Activated naive CD8-positive, alpha-beta T cell (primary cell): ENCODE data around the gene FOXJ3.

Experiments
- H3K27ac Mint-ChIP-seq: one replicate; pipeline ENCODE4 v1.8.0; 2021; ENCODE audit warnings: mixed read lengths
- H3K27me3 Mint-ChIP-seq: one replicate; pipeline ENCODE4 v1.8.0; 2021; ENCODE audit warnings: mixed read lengths
- H3K36me3 Mint-ChIP-seq: one replicate; pipeline ENCODE4 v1.8.0; 2021; ENCODE audit warnings: mixed read lengths
- H3K4me1 Mint-ChIP-seq: one replicate; pipeline ENCODE4 v1.8.0; 2021; ENCODE audit warnings: low read depth, mixed read lengths
- H3K4me3 Mint-ChIP-seq: one replicate; pipeline ENCODE4 v1.8.0; 2021; ENCODE audit warnings: mild to moderate bottlenecking, mixed read lengths
- H3K9me3 Mint-ChIP-seq: one replicate; pipeline ENCODE4 v1.8.0; 2021; ENCODE audit warnings: low read depth, mixed read lengths

Gene FOXJ3

DNA sequence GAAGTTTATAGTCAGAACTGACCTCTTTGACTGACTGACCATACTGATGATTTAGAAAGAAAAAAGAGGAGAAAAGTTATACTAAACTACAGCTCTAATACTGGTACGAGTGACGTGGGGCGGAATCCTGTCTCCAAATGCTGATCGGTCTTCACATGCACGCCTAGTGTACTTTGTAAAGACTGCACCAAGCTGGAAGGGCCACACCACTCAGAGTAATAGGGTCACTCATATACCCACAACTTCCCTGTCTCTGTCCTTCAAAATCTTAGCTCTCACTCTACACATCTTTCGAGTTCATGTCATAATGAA, 151.1 kb downstream of the FOXJ3 start:
- peaks cover 2% of the 10 kb centered on the region for H3K36me3 Mint-ChIP-seq
- H3K27ac Mint-ChIP-seq, result no peak overlapping the region
- no peaks in the 10 kb centered on the region for H3K27me3 Mint-ChIP-seq
- H3K4me3 Mint-ChIP-seq, result no peak overlapping the region
- peaks cover 1% of the 10 kb centered on the region for H3K4me1 Mint-ChIP-seq
- H3K9me3 Mint-ChIP-seq, result no peaks in the 10 kb centered on the region

DNA sequence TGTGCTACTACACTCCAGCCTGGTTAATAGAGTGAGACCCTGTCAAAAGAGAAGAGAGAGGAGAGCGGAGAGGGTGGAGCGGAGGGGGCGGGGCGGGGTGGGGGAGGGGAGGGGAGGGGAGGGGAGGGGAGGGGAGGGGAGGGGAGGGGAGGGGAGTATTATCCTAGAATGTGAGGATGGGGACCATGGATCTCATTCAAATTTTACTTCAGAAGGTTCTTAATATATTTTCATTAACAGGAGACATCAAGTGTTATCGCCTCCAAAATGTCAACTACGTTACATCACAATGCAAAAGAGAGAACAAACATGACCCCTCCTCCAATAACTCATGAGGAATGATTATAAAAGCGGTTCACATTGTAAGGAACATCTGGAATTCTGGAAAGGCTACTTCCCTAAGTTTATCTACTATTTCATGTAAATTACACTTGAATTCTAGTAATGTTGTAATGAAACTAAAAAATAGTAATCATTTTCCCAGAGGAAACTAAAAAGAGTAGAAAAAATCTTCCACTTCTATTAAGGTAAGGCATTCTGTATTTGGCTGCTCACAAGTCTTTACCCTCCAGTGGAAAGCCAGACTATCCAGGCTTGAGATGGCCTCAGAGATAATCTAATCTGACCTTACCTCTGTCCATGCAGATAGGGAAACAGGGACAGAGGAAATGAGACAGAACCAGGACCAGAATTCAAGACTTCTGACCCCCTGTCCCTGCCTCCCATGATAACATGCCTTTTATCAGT, 151.7 kb downstream of the FOXJ3 start:
- Mint-ChIP-seq H3K4me1 (peaks cover 1% of the 10 kb centered on the region), H3K36me3 (peaks cover 2% of the 10 kb centered on the region), H3K9me3 (no peaks in the 10 kb centered on the region), H3K4me3 (no peak overlapping the region), H3K27ac (no peak overlapping the region), H3K27me3 (no peaks in the 10 kb centered on the region)

DNA sequence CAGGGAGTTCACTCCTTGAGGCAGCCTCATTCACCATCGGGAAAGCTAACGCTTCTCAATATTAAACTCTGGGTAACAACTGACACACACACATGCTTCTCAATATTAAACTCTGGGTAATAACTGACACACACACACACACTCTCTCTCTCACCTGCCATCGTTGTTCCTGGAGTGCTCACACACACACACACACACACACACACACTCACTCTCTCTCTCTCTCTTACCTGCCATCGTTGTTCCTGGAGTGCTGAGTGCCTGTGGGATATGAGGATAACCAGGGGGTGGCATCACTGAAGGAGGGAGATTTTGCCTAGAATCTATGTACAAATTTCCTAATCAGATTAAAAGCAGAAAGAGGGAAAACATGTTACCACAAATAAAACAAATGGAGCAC, 153.3 kb downstream of the FOXJ3 start:
- no peak overlapping the region for H3K4me3 Mint-ChIP-seq
- H3K27ac Mint-ChIP-seq, result peak overlapping the region; percentile 41
- no peaks in the 10 kb centered on the region for H3K9me3 Mint-ChIP-seq
- H3K27me3 Mint-ChIP-seq, result no peaks in the 10 kb centered on the region
- no peaks in the 10 kb centered on the region for H3K36me3 Mint-ChIP-seq
- peaks cover 1% of the 10 kb centered on the region for H3K4me1 Mint-ChIP-seq

DNA sequence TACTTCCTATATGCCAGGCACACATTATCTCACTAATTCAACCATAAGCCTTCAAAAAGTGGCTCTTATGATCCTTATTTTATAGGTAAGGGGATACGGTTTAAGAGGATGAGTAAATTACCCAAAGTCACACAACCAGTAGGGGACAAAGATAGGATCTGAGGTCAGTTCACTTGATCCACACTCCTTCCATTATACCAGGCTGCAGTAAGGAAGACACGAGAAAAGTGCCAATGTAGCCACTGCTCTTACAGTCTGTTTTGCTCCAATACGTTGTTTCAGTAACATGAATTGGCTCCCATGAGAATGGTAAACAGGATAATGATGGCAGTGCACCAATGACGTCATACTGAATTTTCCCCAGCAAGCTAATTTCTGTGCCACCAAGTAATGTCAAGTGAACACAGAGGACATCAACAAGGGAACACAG, 155.1 kb downstream of the FOXJ3 start:
- H3K27ac Mint-ChIP-seq, result peak overlapping the region; percentile 19
- H3K36me3 Mint-ChIP-seq, result no peaks in the 10 kb centered on the region
- H3K4me1 Mint-ChIP-seq, result peaks cover 1% of the 10 kb centered on the region
- H3K4me3 Mint-ChIP-seq, result no peak overlapping the region
- no peaks in the 10 kb centered on the region for H3K9me3 Mint-ChIP-seq
- no peaks in the 10 kb centered on the region for H3K27me3 Mint-ChIP-seq

DNA sequence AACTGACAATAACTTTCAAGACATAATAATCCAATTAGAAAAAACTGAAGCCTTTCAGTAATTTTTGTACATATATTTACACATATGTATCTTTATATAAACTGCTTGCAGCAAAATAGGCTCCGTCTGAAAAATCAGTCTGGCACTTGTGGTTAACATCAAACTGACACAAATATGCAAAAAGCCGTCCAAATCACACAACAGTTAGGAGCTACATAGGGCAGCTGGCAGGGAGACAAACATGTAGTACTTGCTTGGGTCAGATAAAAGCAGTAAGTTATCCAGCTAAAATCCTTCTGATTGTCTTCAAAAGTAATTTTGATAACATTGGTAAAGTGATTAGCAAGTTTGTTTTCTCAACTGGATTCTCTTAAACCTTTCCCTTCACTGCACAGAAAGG, 155.8 kb downstream of the FOXJ3 start:
- no peaks in the 10 kb centered on the region for H3K9me3 Mint-ChIP-seq
- peaks cover 1% of the 10 kb centered on the region for H3K4me1 Mint-ChIP-seq
- peak overlapping the region; percentile 19 for H3K27ac Mint-ChIP-seq
- H3K4me3 Mint-ChIP-seq, result no peak overlapping the region
- H3K36me3 Mint-ChIP-seq, result no peaks in the 10 kb centered on the region
- no peaks in the 10 kb centered on the region for H3K27me3 Mint-ChIP-seq

DNA sequence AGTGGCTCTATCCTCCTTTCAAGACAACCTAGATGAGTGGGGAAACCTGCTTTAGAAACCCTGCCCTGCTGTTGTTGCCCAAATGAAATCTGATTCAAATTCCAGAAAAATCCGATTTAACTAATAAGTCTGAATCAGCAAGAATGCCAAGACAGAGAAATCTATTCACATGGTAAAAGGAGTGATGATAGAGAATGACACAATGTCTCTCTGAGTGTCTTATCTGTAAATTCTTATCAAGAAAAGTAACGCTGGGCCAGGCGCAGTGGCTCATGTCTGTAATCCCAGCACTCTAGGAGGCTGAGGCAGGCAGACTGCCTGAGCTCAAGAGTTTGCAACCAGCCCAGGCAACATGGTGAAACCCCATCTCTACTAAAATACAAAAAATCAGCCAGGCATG, 156.8 kb downstream of the FOXJ3 start:
- H3K36me3 Mint-ChIP-seq, result no peaks in the 10 kb centered on the region
- H3K9me3 Mint-ChIP-seq, result no peaks in the 10 kb centered on the region
- no peak overlapping the region for H3K4me3 Mint-ChIP-seq
- no peaks in the 10 kb centered on the region for H3K27me3 Mint-ChIP-seq
- H3K4me1 Mint-ChIP-seq, result peaks cover 1% of the 10 kb centered on the region
- no peak overlapping the region for H3K27ac Mint-ChIP-seq

DNA sequence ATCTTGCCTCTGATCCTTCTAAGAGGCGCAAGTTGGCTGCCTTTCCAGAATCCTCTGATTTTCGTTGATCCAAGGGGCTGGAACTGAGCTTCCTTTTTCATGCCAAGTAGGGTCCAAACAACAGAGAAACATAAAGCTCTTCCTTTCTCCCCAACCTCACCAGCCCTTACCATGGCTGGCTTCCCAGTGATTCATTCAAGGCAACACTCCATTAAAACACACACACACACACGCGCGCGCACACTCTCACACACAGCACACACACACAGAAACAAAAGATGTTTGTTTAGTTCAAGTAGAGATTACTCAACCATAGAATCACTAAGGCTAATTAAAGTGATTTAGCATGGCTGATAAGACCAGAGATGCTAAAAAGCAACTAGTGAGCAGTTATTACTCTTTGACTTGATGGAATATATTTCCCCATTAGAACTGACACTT, 157.5 kb downstream of the FOXJ3 start:
- Mint-ChIP-seq H3K27ac (peak overlapping the region; percentile 41), H3K4me1 (peaks cover 1% of the 10 kb centered on the region), H3K36me3 (no peaks in the 10 kb centered on the region)

DNA sequence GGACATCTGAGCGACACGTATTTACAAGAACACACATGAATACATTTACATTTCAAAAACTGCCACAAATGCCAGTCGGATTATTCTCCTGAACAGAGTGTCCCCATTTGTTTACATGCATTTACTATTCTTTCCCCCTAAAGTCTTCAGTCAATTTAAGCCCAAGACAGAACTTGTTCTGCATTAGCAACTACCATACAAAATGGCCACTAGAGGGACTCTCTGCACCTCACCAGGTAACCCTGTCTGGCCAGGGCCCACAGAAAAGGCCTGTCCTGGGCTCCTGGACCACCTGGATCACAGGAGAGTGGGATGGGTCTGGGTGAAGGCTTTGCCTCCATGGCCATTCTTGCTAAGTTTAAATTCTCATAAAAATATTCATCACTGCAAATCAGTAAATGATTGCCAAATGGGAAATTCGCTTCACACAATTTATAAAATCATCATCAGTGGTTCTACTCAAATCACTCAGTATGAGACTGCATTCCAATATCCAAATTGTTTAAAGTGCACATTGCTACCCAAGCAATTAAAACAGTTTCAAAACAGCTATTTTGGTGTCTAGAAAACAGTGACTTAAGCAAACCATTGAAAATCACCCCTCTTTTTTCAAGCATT, 158.0 kb downstream of the FOXJ3 start:
- Mint-ChIP-seq H3K4me3 (no peak overlapping the region), H3K36me3 (no peaks in the 10 kb centered on the region), H3K4me1 (peaks cover 1% of the 10 kb centered on the region), H3K9me3 (no peaks in the 10 kb centered on the region), H3K27ac (peak overlapping the region; percentile 58), H3K27me3 (no peaks in the 10 kb centered on the region)

More for the DNA sequence above, 157.5 kb downstream of the FOXJ3 start:
- Mint-ChIP-seq H3K9me3 (no peaks in the 10 kb centered on the region), H3K27me3 (no peaks in the 10 kb centered on the region), H3K4me3 (no peak overlapping the region)

DNA sequence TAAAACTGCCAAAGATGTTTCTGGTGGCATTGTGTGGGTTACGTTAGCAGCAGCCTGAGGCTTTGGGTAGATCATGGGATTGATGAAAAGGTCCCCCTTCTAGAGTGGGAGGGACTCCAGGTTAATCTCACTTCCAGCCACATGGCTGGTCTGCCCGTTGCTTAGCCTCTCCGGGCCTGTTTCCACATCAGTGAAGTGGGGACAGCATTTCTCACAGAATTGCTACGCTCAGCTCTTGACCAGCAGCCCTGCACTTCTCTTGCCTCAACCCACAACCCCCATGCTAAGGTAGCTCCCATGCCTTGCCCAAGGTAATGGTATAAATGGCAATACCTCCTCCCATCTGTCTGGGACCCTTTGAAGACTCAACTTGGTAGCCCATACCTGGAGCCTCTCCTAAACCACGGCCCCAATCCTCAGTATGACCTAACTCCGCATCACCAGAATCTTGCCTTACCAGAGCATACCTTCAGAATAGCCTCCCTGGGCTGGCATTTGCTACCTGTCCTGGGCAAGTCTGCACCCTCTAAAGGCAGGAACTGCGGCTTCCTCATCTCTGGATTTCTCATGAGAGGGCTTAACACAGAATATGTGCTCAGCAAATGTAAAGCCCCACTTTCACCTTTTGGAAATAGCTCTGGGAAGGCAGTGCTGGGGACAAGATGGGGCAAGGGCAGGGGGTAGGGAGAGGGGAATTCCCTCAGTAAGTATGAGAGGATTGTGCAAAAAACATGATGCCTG, 159.6 kb downstream of the FOXJ3 start:
- H3K27ac Mint-ChIP-seq, result no peak overlapping the region
- no peaks in the 10 kb centered on the region for H3K36me3 Mint-ChIP-seq
- no peak overlapping the region for H3K4me3 Mint-ChIP-seq

DNA sequence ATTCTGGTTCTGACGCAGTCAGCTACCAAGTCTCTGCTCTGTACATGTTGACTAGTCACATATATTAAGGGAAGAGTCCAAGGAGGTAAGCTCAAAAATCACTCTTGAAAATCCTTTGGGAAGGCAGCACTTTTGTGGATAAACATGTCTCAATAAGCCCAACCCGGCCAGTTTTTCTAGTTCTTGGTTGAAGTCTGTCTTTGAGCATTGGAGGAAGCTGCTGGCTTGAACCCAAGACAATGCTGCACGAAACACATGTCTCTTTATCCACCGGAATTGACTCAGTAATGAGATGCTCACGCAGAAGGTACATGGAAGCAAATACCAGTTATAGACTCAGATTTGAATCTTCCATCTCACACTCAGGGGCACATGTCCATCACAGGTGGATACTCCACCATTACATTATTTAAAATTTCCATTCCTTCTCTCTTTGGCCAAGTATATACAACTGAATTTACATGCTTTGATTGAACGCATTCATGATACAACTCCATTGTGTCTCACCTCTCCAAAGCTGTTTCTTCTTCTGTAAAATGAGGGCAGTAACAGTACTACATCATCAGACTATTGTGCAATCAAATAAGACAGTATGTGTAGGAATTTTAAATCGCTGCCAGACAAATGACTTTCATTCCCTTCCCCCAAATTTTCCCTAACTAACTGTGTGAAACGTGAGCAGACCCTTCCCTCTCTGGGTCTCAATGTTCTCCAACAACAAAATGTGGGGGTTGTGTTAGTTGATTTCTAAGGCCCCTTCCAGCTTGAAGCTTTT, 160.9 kb downstream of the FOXJ3 start:
- Mint-ChIP-seq H3K27ac (peak overlapping the region; percentile 7), H3K9me3 (no peaks in the 10 kb centered on the region), H3K36me3 (no peaks in the 10 kb centered on the region), H3K4me3 (no peak overlapping the region), H3K27me3 (no peaks in the 10 kb centered on the region), H3K4me1 (no peaks in the 10 kb centered on the region)

More for the DNA sequence above, 159.6 kb downstream of the FOXJ3 start:
- Mint-ChIP-seq H3K9me3 (no peaks in the 10 kb centered on the region), H3K4me1 (no peaks in the 10 kb centered on the region), H3K27me3 (no peaks in the 10 kb centered on the region)

DNA sequence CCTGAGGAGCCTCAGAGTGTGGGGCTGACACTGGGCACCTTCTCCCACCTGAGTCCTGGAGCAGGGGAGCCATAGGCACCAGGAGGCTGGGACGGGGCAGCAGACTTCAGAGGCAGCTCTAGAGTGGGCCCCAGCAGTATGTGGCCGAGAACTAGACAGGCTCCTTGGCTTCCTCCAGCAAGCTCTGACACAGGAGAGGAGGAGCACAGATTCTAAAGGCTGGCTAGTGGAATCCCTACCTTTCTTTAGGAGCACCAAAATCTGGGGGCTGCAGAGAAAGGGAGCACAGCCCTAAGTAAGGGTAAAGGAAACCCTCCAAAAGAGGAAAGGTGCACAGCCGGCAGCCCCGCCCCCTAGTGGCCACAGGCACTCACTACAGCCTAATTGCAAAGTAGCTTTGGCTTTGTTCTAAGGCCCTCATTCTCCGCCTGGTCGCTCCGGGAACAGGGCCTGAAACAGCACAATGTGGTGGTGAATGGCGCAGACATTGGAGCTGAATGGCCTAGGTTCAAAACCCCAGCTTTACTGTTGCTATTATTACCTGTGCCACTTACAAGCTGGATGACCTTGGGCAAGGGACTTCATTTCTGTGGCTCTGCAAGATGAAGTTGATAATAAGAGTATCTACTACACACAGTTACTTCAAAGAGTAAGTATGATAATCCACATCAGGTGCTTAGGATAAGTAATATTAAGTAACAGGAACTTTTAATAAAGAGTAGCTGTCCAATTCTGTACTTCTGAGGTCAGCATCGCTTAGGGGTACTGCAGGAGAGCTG, 161.7 kb downstream of the FOXJ3 start:
- H3K27ac Mint-ChIP-seq, result no peak overlapping the region
- no peaks in the 10 kb centered on the region for H3K27me3 Mint-ChIP-seq
- H3K4me3 Mint-ChIP-seq, result no peak overlapping the region
- H3K36me3 Mint-ChIP-seq, result no peaks in the 10 kb centered on the region
- H3K4me1 Mint-ChIP-seq, result no peaks in the 10 kb centered on the region
- no peaks in the 10 kb centered on the region for H3K9me3 Mint-ChIP-seq

DNA sequence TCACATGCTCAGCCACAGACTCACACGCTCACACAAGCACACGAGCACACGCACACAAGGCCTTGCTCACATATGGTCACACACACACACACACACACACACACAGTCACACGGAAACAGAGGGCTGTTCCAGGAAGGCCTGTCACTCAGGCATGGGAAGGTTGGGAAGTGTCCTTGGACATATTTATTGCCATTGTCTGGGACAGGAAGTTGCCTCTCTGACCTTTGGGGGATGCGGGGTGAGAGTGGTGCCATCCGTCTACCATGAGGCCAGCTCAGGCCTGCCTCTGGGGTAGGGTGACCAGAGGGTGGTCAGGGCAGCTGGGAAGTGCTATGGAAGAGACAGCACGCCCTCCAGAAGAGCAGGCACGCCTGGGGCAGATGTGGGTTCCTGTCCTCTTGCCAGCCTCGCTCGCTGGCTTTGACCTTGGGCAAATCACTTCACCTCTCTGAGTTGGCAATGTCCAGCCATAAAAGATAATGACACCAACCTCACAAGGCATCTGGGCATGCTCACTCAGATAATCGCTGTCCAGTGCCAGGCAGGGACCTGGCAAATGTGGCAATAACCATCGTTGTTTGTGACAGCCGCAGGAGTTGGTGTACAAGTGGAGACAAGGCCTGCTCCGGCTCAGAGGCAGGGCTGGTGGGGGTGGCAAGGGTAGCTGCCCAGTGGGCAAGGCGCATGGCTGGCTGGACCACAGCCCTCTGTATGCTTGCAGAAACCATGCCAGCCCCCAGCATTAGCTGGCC, 162.5 kb downstream of the FOXJ3 start:
- no peak overlapping the region for H3K27ac Mint-ChIP-seq
- no peaks in the 10 kb centered on the region for H3K36me3 Mint-ChIP-seq
- no peaks in the 10 kb centered on the region for H3K4me1 Mint-ChIP-seq
- no peaks in the 10 kb centered on the region for H3K27me3 Mint-ChIP-seq
- no peaks in the 10 kb centered on the region for H3K9me3 Mint-ChIP-seq
- no peak overlapping the region for H3K4me3 Mint-ChIP-seq

DNA sequence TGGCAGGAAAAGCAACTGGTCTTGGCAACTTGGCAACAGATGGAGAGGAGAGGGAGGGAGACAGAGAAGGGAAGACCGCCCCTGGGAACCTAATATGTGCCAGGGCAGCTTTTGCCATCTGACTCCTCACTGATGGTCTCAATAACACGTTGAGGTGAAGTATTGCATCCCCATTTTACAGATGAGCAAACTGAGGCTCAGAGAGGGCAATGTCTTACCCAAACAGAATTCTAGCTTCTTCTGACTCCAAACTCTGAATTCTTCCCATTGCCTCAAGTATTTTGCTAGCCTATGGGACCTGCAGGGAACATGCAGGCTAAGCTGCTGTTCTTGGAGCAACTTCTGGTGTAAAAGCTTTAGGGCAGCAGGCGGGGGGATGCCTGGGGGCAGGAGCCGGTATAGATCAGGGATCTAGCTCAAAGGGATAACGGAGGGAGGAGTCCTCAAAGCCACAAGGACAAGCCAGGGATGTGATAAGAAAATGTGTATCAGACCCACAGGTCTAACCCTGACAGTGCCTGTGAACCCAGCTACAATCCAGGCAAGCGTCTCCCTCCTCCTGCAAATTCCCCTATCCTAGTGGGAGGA, 163.3 kb downstream of the FOXJ3 start:
- Mint-ChIP-seq H3K9me3 (no peaks in the 10 kb centered on the region), H3K4me3 (no peak overlapping the region), H3K36me3 (no peaks in the 10 kb centered on the region), H3K4me1 (no peaks in the 10 kb centered on the region), H3K27ac (no peak overlapping the region), H3K27me3 (peaks cover 2% of the 10 kb centered on the region)
